HCT116 (cell line): ENCODE measurements around the gene CACNA2D3. TPM values are rescaled to one million over a fixed set of nuclear protein-coding genes. Genes with fewer than 3 reads are reported as not detected.

Source experiments
- ATAC-seq: fragments of 200-7000 bp; cut with Tn5 transposase; 2 replicates; pipeline ENCODE4 v1.9.1; 2020; ENCODE audit warnings: mild to moderate bottlenecking, moderate library complexity
- BruUV-seq: library from RNA; stranded (reverse); fragments of 400-500 nt; replicated peaks from 2 replicates; lab custom pipeline; 2021; lab: Mats Ljungman, UMichigan
- CTCF ChIA-PET: fragments of 300-600 bp; sonication (Branson Sonifier 250); formaldehyde crosslinking; loops from one replicate; lab custom pipeline; 2021; ENCODE audit warnings: antibody characterized with exemption; lab: Charles Lee
- POLR2A ChIA-PET: fragments of 300-600, 350-600 bp; sonication (Branson Sonifier 250); formaldehyde crosslinking; loops from one replicate; lab custom pipeline; 2021; ENCODE audit warnings: antibody characterized with exemption; lab: Charles Lee
- RAD21 ChIA-PET, 2 experiments: fragments of 300-600 bp; sonication (Branson Sonifier 250); formaldehyde crosslinking; loops; one replicate each; lab custom pipeline; 2023; ENCODE audit warnings: low total read pairs in 2 of 2; ENCODE audit not compliant: uncharacterized antibody in 2 of 2, unreplicated experiment in 2 of 2, low non-redundant PET in 1 of 2; lab: Charles Lee
- DNase-seq: peaks from one replicate; pipeline ENCODE4 v3.0.0-alpha.2; 2010; ENCODE audit warnings: low read depth, low spot score
- H2AFZ ChIP-seq: fragments of 200-600 bp; shearing (Covaris generic), sonication (generic); 2 replicates; pipeline ENCODE4 v1.6.1; 2017; ENCODE audit warnings: low read depth, mixed run types, mixed read lengths, antibody characterized with exemption, low read length; ENCODE audit not compliant: poor library complexity, severe bottlenecking
- H3K27ac ChIP-seq: 2 replicates; pipeline ENCODE4 v1.5.1; 2012; ENCODE audit warnings: low read depth, low read length
- H3K27me3 ChIP-seq: fragments of 200-600 bp; sonication (generic); 2 replicates; pipeline ENCODE4 v1.6.1; 2016; ENCODE audit warnings: mixed run types, low read length, mixed read lengths; ENCODE audit not compliant: insufficient read depth
- H3K36me3 ChIP-seq, 2 experiments: fragments of 200-500 bp in 1 of 2; fragments of 200-600 bp in 1 of 2; sonication (Bioruptor generic) in 1 of 2; sonication (generic) in 1 of 2; 2 replicates each; pipeline versions ENCODE4 v1.5.1 to v1.6.1; 2014 to 2016; ENCODE audit warnings: low read length in 2 of 2, inconsistent platforms in 1 of 2, mixed read lengths in 1 of 2, mixed run types in 1 of 2; ENCODE audit not compliant: insufficient read depth in 2 of 2, control insufficient read depth in 1 of 2
- H3K4me1 ChIP-seq, 2 experiments: fragments of 200-600 bp in 1 of 2; sonication (generic) in 1 of 2; 2 replicates each; pipeline versions ENCODE4 v1.5.1 to v1.6.1; 2012 to 2017; ENCODE audit warnings: low read length in 2 of 2, inconsistent platforms in 1 of 2, mild to moderate bottlenecking in 1 of 2, mixed read lengths in 1 of 2, mixed run types in 1 of 2, moderate library complexity in 1 of 2; ENCODE audit not compliant: insufficient read depth in 2 of 2, control insufficient read depth in 1 of 2
- H3K4me2 ChIP-seq: fragments of 200-600 bp; sonication (generic); 2 replicates; pipeline ENCODE4 v1.6.1; 2017; ENCODE audit warnings: mixed run types, low read length, mixed read lengths
- H3K4me3 ChIP-seq, 2 experiments: fragments of 200-600 bp in 1 of 2; sonication (generic) in 1 of 2; replicated peaks in 1 of 2; 2 replicates each; pipeline ENCODE4 v1.5.1; 2011 to 2016; ENCODE audit warnings: low read length in 2 of 2, control low read depth in 1 of 2, low read depth in 1 of 2, mild to moderate bottlenecking in 1 of 2, mixed read lengths in 1 of 2, mixed run types in 1 of 2
- H3K79me2 ChIP-seq: fragments of 200-600 bp; sonication (generic); 2 replicates; pipeline ENCODE4 v1.6.1; 2017; ENCODE audit warnings: mild to moderate bottlenecking, mixed run types, low read length, moderate library complexity, mixed read lengths; ENCODE audit not compliant: insufficient read depth
- H3K9ac ChIP-seq: fragments of 200-600 bp; sonication (generic); 2 replicates; pipeline ENCODE4 v1.6.1; 2016; ENCODE audit warnings: low read length, mixed read lengths
- H3K9me2 ChIP-seq: fragments of 200-600 bp; sonication (generic), shearing (Covaris generic); 2 replicates; pipeline ENCODE4 v1.6.1; 2017; ENCODE audit warnings: mixed run types, mild to moderate bottlenecking, moderate library complexity; ENCODE audit not compliant: insufficient read depth
- H3K9me3 ChIP-seq, 2 experiments: fragments of 200-500 bp in 1 of 2; fragments of 200-600 bp in 1 of 2; sonication (Bioruptor generic) in 1 of 2; sonication (generic) in 1 of 2; 2 replicates each; pipeline ENCODE4 v1.6.1; 2014 to 2017; ENCODE audit warnings: low read length in 2 of 2, mixed read lengths in 2 of 2, inconsistent platforms in 1 of 2, low read depth in 1 of 2, mild to moderate bottlenecking in 1 of 2, mixed run types in 1 of 2, moderate library complexity in 1 of 2; ENCODE audit not compliant: control insufficient read depth in 1 of 2, insufficient read depth in 1 of 2
- H4K20me1 ChIP-seq: fragments of 200-600 bp; sonication (generic), shearing (Covaris generic); 2 replicates; pipeline ENCODE4 v1.6.1; 2017; ENCODE audit warnings: mixed run types, mild to moderate bottlenecking, moderate library complexity; ENCODE audit not compliant: insufficient read depth
- CTCF ChIP-seq, 3 experiments: fragments of 200-600 bp in 1 of 3; sonication (generic) in 1 of 3; IDR thresholded peaks in 2 of 3; conservative IDR thresholded peaks in 1 of 3; 2 replicates each; pipeline ENCODE4 v1.5.1; 2012 to 2017; ENCODE audit warnings: low read depth in 2 of 3, low read length in 2 of 3, antibody characterized with exemption in 1 of 3, borderline replicate concordance in 1 of 3, control low read depth in 1 of 3, mild to moderate bottlenecking in 1 of 3, mixed read lengths in 1 of 3, mixed run types in 1 of 3, moderate library complexity in 1 of 3; ENCODE audit not compliant: insufficient read depth in 1 of 3
- EGR1 ChIP-seq: IDR thresholded peaks from 2 replicates; pipeline ENCODE4 v1.6.1; 2012; ENCODE audit warnings: low read depth
- ELF1 ChIP-seq: IDR thresholded peaks from 2 replicates; pipeline ENCODE4 v1.6.1; 2012; ENCODE audit warnings: low read depth, borderline replicate concordance
- MAX ChIP-seq: IDR thresholded peaks from 2 replicates; pipeline ENCODE4 v1.6.1; 2012
- SP1 ChIP-seq: IDR thresholded peaks from 2 replicates; pipeline ENCODE4 v1.6.1; 2012; ENCODE audit warnings: low read depth
- TCF7L2 ChIP-seq: IDR thresholded peaks from 2 replicates; pipeline ENCODE4 v1.7.0; 2011; ENCODE audit warnings: borderline replicate concordance, inconsistent platforms; ENCODE audit not compliant: insufficient read depth, insufficient read length; ENCODE audit errors: extremely low read depth
- YY1 ChIP-seq: IDR thresholded peaks from 2 replicates; pipeline ENCODE4 v1.6.1; 2011; ENCODE audit warnings: low read length, low read depth, moderate library complexity, mild to moderate bottlenecking; ENCODE audit not compliant: insufficient replicate concordance; ENCODE audit errors: extremely low read depth
- ZNF274 ChIP-seq: fragments of 200-500 bp; sonication (Bioruptor generic); IDR thresholded peaks from 2 replicates; pipeline ENCODE4 v1.6.1; 2014; ENCODE audit warnings: mild to moderate bottlenecking, low read depth, low read length, inconsistent platforms
- intact Hi-C: fragments of 100-400 bp; cut with micrococcal nuclease; formaldehyde crosslinking; loops from 2 replicates; pipeline ENCODE4 v1.10.0; 2022
- total RNA-seq: library from RNA; stranded (reverse); gene quantifications from one replicate; pipeline ENCODE4 v1.2.1, GENCODE V29; 2021; ENCODE audit not compliant: unreplicated experiment

Gene CACNA2D3
- total RNA-seq, 1 experiment from 2014 or later, result 0.20 TPM

GRCh38 chr3:54863366-54863765 is 741.0 kb downstream of the CACNA2D3 start (continued):
- TF ChIP-seq EGR1, result no peak
- no peak for TF ChIP-seq SP1
- no peak for TF ChIP-seq ZNF274
- TF ChIP-seq MAX, result no peak
- no peak for TF ChIP-seq YY1
- TF ChIP-seq TCF7L2, result no peak

- no peaks in the 10 kb centered on the region for H3K27me3 ChIP-seq
- no peak overlapping the region for H2AFZ ChIP-seq
- no peaks in the 10 kb centered on the region for H3K4me1 ChIP-seq
- H3K9me3 ChIP-seq, result peaks cover 0 to 6% of the 10 kb centered on the region in 2 experiments; a peak in 2 of 4 replicates
- POLR2A ChIA-PET, result no interaction called here
- TF ChIP-seq MAX, result no peak
- TF ChIP-seq ELF1, result no peak
- TF ChIP-seq CTCF (IDR thresholded peaks at IDR 0.05 in 2 of 3, conservative IDR thresholded peaks at IDR 0.05 in 1 of 3; ENCODE audit: borderline replicate concordance in 1 of 3, insufficient read depth in 1 of 3, low read depth in 2 of 3, low read length in 2 of 3), result no peak
- TF ChIP-seq, all 23 proteins: peak for 0
- no peaks in the 10 kb centered on the region for H3K36me3 ChIP-seq
- no peak overlapping the region for H3K9ac ChIP-seq
- RAD21 ChIA-PET, result no interaction called here
- no peak overlapping the region for H3K4me3 ChIP-seq
- no TSS peak for BruUV-seq
- intact Hi-C loops, result no loop called here
- H3K27ac ChIP-seq, result no peak overlapping the region
- no peak overlapping the region for H3K4me2 ChIP-seq
- no peaks in the 10 kb centered on the region for H4K20me1 ChIP-seq
- H3K79me2 ChIP-seq, result no peaks in the 10 kb centered on the region
- no peaks in the 10 kb centered on the region for H3K9me2 ChIP-seq
- no peak for DNase-seq
- CTCF ChIA-PET, result no interaction called here
- no peak for ATAC-seq
Observed at GRCh38 chr3:54863786-54864185, 741.4 kb downstream of the CACNA2D3 start.
